Urinary bladder (tissue), 4 donors: Measurements from ENCODE around the gene SETX. TPM values are rescaled to one million over a fixed set of nuclear protein-coding genes. Genes with fewer than 3 reads are reported as not detected.
"Not testable (repeated sequence)": the region's sequence is repeated elsewhere in the genome, so short reads cannot be mapped to it uniquely, and the experiment has no call there.

Experiments used
- DNase-seq: peaks from one replicate; pipeline ENCODE4 v3.0.0-alpha.2; 2015; ENCODE audit errors: extremely low spot score
- H3K27ac ChIP-seq: one replicate; pipeline ENCODE4 v1.5.1; 2013; ENCODE audit warnings: low read depth, mild to moderate bottlenecking, moderate library complexity
- H3K36me3 ChIP-seq: one replicate; pipeline ENCODE4 v1.6.1; 2013; ENCODE audit warnings: mild to moderate bottlenecking, moderate library complexity; ENCODE audit not compliant: insufficient read depth
- H3K4me1 ChIP-seq: one replicate; pipeline ENCODE4 v1.6.1; 2013; ENCODE audit warnings: mild to moderate bottlenecking, moderate library complexity; ENCODE audit not compliant: insufficient read depth
- H3K4me3 ChIP-seq: one replicate; pipeline ENCODE4 v1.5.1; 2013; ENCODE audit warnings: low read depth, low read length
- whole genome bisulfite sequencing: extraction: QIAGEN DNeasy Blood & Tissue Kit; methylation state at CpG from one replicate; pipeline ENCODE4 v1.1.7; 2013; 5-methylcytosine and 5-hydroxymethylcytosine counted together
- polyA plus RNA-seq: library from polyadenylated mRNA; stranded (reverse); fragments of 200-250 nt; gene quantifications from one replicate; pipeline ENCODE4 v1.2.3, GENCODE V29; 2013
- total RNA-seq: library from RNA; depleted of rRNA; stranded (reverse); fragments of >200 nt; gene quantifications from one replicate; pipeline ENCODE4 v1.2.3, GENCODE V29; 2014
- donor health status: healthy with polysubstance abuse.
- donor health status: healthy.

Gene SETX, protein sequence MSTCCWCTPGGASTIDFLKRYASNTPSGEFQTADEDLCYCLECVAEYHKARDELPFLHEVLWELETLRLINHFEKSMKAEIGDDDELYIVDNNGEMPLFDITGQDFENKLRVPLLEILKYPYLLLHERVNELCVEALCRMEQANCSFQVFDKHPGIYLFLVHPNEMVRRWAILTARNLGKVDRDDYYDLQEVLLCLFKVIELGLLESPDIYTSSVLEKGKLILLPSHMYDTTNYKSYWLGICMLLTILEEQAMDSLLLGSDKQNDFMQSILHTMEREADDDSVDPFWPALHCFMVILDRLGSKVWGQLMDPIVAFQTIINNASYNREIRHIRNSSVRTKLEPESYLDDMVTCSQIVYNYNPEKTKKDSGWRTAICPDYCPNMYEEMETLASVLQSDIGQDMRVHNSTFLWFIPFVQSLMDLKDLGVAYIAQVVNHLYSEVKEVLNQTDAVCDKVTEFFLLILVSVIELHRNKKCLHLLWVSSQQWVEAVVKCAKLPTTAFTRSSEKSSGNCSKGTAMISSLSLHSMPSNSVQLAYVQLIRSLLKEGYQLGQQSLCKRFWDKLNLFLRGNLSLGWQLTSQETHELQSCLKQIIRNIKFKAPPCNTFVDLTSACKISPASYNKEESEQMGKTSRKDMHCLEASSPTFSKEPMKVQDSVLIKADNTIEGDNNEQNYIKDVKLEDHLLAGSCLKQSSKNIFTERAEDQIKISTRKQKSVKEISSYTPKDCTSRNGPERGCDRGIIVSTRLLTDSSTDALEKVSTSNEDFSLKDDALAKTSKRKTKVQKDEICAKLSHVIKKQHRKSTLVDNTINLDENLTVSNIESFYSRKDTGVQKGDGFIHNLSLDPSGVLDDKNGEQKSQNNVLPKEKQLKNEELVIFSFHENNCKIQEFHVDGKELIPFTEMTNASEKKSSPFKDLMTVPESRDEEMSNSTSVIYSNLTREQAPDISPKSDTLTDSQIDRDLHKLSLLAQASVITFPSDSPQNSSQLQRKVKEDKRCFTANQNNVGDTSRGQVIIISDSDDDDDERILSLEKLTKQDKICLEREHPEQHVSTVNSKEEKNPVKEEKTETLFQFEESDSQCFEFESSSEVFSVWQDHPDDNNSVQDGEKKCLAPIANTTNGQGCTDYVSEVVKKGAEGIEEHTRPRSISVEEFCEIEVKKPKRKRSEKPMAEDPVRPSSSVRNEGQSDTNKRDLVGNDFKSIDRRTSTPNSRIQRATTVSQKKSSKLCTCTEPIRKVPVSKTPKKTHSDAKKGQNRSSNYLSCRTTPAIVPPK (N-terminal part only)
- total RNA-seq = 128 TPM
- polyA plus RNA-seq = 23.7 TPM

GRCh38 chr9:132354637-132355355, at the start of gene SETX:
TSS of gene SETX (minus strand) at chr9:132354986. CDS start at chr9:132349428, 5,558 bp downstream.
- peak within 1 kb of the TSS; percentile 85 for H3K4me3 ChIP-seq
- H3K4me1 ChIP-seq = no peaks in the 10 kb centered on the region
- whole genome bisulfite sequencing = under 1% methylated on average over 82 of the region's 82 CpGs
- H3K27ac ChIP-seq = peak within 1 kb of the TSS; percentile 84
- DNase-seq = peak; percentile 91
- H3K36me3 ChIP-seq = no peaks in the 10 kb centered on the region

GRCh38 chr9:132404228-132404881, 49.6 kb upstream of the SETX start:
- H3K36me3 ChIP-seq = peaks cover 5% of the 10 kb centered on the region
- WGBS = 54% methylated on average over 9 of the region's 9 CpGs
- no peak overlapping the region for H3K27ac ChIP-seq
- no peaks in the 10 kb centered on the region for H3K4me1 ChIP-seq
- no peak for DNase-seq
- no peak overlapping the region for H3K4me3 ChIP-seq

- no peak overlapping the region for H3K27ac ChIP-seq
- WGBS = 93% methylated on average over 4 of the region's 4 CpGs
- H3K36me3 ChIP-seq = peaks cover 5% of the 10 kb centered on the region
- no peaks in the 10 kb centered on the region for H3K4me1 ChIP-seq
- no peak overlapping the region for H3K4me3 ChIP-seq
- no peak for DNase-seq
These were observed 47.0 kb upstream of the SETX start for GRCh38 chr9:132401824-132402223.

DNA sequence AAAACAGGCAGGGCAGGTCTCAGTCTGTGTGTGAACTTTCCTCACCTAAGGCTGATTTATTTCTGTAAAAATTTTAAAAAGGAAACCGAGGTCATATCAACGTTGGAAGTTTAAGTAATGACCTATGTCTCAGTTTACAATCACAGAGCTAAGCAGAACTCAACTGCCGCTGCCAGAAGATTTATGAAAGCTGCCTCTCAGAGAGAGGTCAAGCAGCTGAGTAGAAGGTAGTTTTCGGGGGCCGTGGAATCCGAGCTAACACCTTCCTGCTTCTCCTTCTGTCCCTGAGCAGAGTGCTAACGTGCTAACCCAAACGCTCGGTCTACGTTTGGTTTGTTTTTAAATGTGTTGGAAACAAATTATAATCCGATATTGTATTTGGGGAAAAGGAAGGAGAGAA, 40.8 kb upstream of the SETX start:
- DNase-seq = no peak
- WGBS = 86% methylated on average over 11 of the region's 11 CpGs
- peaks cover 7% of the 10 kb centered on the region for H3K36me3 ChIP-seq

GRCh38 chr9:132391449-132391848, 36.7 kb upstream of the SETX start:
- H3K36me3 ChIP-seq = peaks cover 8% of the 10 kb centered on the region
- WGBS = 90% methylated on average over 11 of the region's 11 CpGs
- H3K4me3 ChIP-seq = no peak overlapping the region
- no peak for DNase-seq
- no peaks in the 10 kb centered on the region for H3K4me1 ChIP-seq
- H3K27ac ChIP-seq = no peak overlapping the region

More for the DNA sequence above, 40.8 kb upstream of the SETX start:
- H3K4me3 ChIP-seq = no peak overlapping the region
- no peak overlapping the region for H3K27ac ChIP-seq
- no peaks in the 10 kb centered on the region for H3K4me1 ChIP-seq

GRCh38 chr9:132390966-132391365, 36.2 kb upstream of the SETX start:
- Histone ChIP-seq H3K4me3 (no peak overlapping the region), H3K4me1 (no peaks in the 10 kb centered on the region), H3K27ac (no peak overlapping the region), H3K36me3 (peaks cover 8% of the 10 kb centered on the region)
- DNase-seq = no peak
- WGBS = 79% methylated on average over 7 of the region's 7 CpGs

DNA sequence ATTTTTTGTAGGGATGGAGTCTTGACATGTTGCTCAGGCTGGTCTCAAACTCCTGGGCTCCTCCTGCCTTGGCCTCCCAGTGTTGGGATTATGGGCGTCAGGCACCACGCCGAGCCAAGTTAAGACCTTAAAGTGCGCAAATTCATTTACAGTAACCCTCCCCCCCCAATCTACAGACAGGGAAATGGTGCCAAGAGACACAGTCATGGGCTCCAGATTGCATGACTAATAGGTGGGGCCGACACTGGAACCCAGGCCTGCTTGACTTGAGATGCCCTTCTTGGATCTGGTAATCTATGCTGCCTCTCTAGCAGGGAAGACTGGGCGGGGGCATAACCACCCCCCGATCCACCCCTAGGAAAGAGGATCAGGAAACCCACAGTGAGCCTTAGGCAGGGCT, 32.3 kb upstream of the SETX start:
- Histone ChIP-seq H3K27ac (no peak overlapping the region), H3K4me3 (no peak overlapping the region), H3K36me3 (peaks cover 8% of the 10 kb centered on the region), H3K4me1 (no peaks in the 10 kb centered on the region)
- 93% methylated on average over 7 of the region's 7 CpGs for WGBS
- DNase-seq = no peak

DNA sequence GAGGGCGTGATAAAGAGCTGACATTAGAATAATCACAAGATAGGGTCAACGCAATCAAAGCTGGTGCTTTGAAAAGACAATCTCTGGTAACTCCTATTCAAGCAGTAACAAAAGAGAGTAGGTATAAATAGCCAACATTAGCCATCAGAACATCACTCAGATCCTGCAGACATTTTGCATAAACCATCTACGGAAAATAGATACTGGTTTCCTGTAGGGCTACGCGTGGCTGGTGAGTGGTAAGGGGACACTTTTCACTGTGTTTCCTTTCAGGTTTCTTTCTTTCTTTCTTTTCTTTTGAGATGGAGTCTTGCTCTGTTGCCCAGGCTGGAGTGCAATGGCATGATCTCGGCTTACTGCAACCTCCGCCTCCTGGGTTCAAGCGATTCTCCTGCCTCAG, 29.6 kb upstream of the SETX start:
- Histone ChIP-seq H3K4me3 (no peak overlapping the region), H3K4me1 (no peaks in the 10 kb centered on the region), H3K27ac (no peak overlapping the region), H3K36me3 (peaks cover 6% of the 10 kb centered on the region)
- 91% methylated on average over 8 of the region's 8 CpGs for WGBS
- DNase-seq = no peak

GRCh38 chr9:132383462-132383883, 28.7 kb upstream of the SETX start:
- no peak for DNase-seq
- no peaks in the 10 kb centered on the region for H3K4me1 ChIP-seq
- H3K27ac ChIP-seq = no peak overlapping the region
- H3K36me3 ChIP-seq = peaks cover 7% of the 10 kb centered on the region
- H3K4me3 ChIP-seq = no peak overlapping the region
- 86% methylated on average over 10 of the region's 10 CpGs for WGBS

DNA sequence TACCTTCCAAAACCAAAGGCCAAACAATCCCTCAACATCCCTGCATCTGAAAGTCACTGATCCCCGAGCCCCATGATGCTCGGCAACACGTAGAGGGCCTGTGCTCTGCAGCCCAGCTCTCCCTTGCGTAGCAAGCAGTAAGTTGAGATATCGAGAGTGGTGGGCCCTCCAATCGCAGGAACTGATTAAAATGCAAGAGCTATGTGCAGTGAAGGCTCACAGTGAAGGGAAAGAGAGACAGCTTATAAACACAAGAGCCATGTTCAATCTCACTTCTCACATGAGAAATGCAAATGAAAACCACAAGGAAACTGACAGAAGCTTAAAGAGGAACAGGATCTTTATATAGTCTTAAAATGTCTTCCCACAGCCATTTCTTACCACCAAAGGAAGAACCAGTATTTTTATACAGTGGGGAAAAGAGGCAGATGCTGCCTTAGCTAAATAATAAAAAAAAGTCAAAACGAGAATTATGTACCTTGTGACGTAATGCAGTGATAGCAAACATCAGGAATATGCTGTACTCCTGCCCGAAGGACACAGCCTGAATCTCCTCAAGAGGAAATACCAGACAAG, 27.3 kb upstream of the SETX start:
- 86% methylated on average over 9 of the region's 9 CpGs for WGBS
- H3K36me3 ChIP-seq = peaks cover 4% of the 10 kb centered on the region
- no peak overlapping the region for H3K4me3 ChIP-seq
- no peak for DNase-seq
- no peak overlapping the region for H3K27ac ChIP-seq
- H3K4me1 ChIP-seq = no peaks in the 10 kb centered on the region

GRCh38 chr9:132378416-132378815, 23.6 kb upstream of the SETX start:
- not testable (repeated sequence) for DNase-seq, H3K27ac ChIP-seq, H3K36me3 ChIP-seq, H3K4me1 ChIP-seq, H3K4me3 ChIP-seq
- 93% methylated on average over 3 of the region's 3 CpGs for WGBS

DNA sequence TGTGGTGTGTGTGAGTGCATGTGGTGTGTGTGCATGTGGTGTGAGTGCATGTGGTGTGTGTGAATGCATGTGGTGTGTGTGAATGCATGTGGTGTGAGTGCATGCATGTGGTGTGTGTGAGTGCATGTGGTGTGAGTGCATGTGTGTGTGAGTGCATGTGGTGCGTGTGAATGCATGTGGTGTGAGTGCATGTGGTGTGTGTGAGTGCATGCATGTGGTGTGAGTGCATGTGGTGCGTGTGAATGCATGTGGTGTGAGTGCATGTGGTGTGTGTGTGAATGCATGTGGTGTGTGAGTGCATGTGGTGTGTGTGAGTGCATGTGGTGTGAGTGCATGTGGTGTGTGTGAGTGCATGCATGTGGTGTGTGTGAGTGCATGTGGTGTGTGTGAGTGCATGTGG, 23.0 kb upstream of the SETX start:
- DNase-seq, H3K36me3 ChIP-seq, H3K4me1 ChIP-seq, H3K4me3 ChIP-seq, H3K27ac ChIP-seq: not testable (repeated sequence)
- WGBS = 99% methylated on average over 2 of the region's 2 CpGs
